AG10803 (cell line): ENCODE results near the gene ALG14.
"Not testable (repeated sequence)": the region's sequence is repeated elsewhere in the genome, so short reads cannot be mapped to it uniquely, and the experiment has no call there.

Source experiments
- DNase-seq: peaks from one replicate; pipeline ENCODE4 v3.0.0; 2010; ENCODE audit warnings: low read depth
- H3K4me3 ChIP-seq: 2 replicates; pipeline ENCODE4 v1.5.1; 2011; ENCODE audit warnings: mild to moderate bottlenecking, low read length, control low read depth
- TF ChIP-seq, protein P1 (sequence below): conservative IDR thresholded peaks from 2 replicates; pipeline ENCODE4 v1.5.1; 2011; ENCODE audit warnings: mild to moderate bottlenecking, low read length, control low read depth, inconsistent platforms

The ALG14 gene

DNA sequence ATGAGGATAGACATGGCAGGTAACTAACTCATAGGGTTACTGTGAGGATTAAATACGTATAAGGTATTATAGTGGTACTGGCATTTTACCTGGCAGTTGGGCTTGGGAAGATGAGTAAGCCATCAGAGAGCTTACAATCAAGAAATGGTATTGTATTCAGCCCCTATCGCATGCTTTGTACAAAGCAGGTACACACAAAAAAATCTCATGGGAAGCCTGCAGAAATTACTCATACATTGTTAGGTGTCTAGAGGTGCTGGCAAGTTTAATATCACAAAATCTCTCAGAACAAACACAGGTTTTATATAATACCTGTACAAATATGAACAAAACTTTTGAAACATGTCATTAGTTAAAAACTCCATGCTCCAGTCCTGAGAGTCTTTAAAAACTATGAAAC lies 74.0 kb downstream of the ALG14 start:
- H3K4me3 ChIP-seq = no peak overlapping the region
- TF ChIP-seq, protein P1, sequence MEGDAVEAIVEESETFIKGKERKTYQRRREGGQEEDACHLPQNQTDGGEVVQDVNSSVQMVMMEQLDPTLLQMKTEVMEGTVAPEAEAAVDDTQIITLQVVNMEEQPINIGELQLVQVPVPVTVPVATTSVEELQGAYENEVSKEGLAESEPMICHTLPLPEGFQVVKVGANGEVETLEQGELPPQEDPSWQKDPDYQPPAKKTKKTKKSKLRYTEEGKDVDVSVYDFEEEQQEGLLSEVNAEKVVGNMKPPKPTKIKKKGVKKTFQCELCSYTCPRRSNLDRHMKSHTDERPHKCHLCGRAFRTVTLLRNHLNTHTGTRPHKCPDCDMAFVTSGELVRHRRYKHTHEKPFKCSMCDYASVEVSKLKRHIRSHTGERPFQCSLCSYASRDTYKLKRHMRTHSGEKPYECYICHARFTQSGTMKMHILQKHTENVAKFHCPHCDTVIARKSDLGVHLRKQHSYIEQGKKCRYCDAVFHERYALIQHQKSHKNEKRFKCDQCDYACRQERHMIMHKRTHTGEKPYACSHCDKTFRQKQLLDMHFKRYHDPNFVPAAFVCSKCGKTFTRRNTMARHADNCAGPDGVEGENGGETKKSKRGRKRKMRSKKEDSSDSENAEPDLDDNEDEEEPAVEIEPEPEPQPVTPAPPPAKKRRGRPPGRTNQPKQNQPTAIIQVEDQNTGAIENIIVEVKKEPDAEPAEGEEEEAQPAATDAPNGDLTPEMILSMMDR = no peak
- DNase-seq = no peak

DNA sequence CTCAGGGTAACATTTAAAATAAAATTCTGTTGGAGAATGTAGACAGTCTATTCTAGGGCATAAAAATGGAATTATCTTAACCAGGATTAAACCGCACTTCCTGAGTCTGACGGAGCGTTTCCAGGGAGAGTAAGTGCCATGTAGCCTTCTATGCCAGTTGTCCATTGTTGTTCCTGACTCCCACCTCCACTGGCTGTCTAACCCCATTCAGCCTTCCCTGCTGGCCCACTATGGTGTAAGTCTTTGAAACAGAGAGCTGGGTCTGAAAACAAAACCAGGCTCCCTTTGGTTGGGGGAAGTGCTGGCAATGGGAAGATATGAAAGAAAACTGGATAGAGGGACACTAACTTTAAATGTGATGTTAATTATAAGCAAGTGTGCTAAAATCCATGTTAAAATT lies 74.6 kb downstream of the ALG14 start:
- no peak for DNase-seq
- no peak overlapping the region for H3K4me3 ChIP-seq
- TF ChIP-seq, protein P1 = no peak

DNA sequence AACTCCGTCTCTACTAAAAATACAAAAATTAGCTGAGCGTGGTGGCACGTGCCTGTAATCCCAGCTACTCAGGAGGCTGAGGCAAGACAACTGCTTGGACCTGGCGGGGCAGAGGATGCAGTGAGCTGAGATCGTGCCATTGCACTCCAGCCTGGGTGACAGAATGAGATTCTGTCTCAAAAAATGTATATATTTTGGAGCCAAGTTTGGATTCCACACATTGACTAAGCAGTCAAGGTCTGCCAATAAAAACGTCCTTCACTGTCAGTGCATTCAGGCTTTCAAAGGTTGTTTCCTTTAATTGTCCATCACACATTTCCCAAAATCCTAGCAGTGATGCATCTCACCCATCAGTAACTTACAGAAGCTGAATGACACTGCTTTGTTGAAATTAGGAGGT lies 77.2 kb downstream of the ALG14 start:
- not testable (repeated sequence) for DNase-seq, H3K4me3 ChIP-seq

DNA sequence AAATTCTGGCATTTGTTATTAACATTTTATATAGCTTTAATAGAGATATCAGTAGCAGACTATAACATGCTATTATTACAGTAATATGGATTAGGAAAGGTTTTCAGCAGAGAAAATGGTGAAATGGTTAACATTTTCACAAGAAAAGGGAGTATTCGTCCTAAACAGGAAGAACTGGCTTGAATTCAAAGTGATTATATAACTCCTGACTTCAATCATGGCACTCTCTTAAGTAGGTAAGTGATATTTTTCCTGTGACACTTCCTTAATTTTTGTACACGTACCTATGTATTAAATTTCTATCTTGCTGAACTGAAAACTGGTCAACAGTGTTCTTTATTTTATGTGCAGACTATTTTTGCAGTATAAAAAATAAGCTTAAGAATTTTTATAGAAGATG lies 77.9 kb downstream of the ALG14 start:
- H3K4me3 ChIP-seq = no peak overlapping the region
- TF ChIP-seq, protein P1 = no peak
- DNase-seq = no peak

DNA sequence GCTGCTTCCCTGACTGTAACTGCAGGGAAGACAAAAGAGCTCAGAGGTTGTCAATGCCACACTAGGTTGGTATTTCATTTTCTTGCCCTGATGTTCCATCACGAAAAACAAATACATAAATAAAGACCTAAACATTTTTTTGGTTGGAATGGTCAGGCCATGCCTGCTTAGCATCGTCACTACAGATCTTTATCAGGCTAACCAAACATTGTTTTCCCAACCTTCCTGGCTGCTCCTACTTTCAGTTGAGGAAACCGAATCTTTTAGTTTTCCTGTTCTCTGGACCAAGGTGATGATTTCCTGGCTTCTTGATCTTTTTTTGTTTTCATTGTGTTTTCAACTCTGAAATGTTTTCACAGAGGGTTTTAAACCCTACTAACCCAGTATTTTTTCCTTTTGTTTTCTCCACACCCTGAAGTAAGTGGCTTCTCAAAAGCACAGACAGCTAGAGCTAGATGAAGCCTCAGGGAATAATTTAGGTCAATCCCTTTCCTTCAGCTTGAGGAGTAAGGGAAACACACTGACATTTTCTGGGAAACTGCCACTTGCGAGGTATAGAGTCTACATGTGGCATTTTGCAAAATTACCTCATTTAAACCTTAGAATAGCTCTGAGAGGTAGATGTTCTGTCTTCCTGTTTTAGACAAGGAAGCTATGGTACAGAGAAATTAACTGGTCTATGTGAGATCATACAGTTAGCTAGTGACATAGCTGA lies 78.7 kb downstream of the ALG14 start:
- DNase-seq = no peak
- H3K4me3 ChIP-seq = no peak overlapping the region
- TF ChIP-seq, protein P1 = no peak

DNA sequence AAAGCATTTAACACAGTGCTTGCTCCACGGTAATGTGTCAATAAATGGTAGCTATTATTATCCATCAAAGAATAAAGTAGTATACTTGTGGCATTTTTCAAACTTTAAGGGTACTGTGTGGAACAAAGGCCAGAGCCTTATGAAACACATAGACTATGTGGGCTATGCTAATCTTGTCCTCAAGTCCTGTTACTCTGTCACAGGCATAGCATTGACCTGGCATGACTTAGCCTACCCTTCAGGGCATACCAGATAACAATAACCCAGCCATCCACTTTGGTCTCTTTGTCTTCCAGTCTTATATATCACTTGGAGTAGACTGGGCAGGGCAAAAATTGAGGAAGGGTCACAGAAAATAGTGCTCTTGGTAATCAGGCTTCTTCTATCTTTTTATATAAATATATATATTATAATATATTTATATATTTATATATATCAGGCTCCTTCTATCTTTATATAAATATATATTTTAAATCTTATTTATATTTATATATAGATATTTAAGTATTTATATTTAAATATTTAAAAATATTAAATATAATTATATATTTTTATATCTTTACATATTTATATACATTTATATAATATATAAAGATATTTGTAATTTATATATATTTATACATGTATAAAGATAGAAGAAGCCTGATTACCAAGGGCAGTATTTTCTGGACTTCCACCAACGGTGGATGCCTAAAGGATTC lies 79.7 kb downstream of the ALG14 start:
- H3K4me3 ChIP-seq = no peak overlapping the region
- TF ChIP-seq, protein P1 = no peak
- DNase-seq = no peak

DNA sequence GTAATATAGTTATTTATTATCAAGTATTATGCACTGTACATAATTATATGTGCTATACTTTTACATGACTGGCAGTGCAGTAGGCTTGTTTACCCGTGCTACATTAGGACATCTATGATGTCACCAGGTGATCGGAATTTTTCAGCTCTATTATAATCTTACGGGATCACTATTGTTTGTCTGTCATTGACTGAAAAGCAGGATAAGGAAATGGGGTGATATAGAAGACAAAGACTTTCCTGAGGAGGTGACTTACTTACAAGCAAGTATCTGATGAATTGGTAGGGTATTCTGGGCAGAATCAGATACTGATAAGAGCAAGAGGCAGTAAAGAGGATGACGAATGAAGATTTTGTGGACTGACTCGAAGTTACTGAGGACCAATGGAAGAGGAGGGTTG lies 80.6 kb downstream of the ALG14 start:
- TF ChIP-seq, protein P1 = no peak
- DNase-seq = no peak
- H3K4me3 ChIP-seq = no peak overlapping the region
